Measurements from ENCODE around the gene TGIF2. TPM values are rescaled to one million over a fixed set of nuclear protein-coding genes. Genes with fewer than 3 reads are reported as not detected.
A peak's percentile ranks its signal among the peaks of the same experiment; 100 is the strongest.

Gene TGIF2
- total and polyA plus RNA-seq, 2 of the 4 experiments (the other 2 are of a cell fraction): 9.7 to 12.7 TPM

- Histone ChIP-seq H2AK9ac (replicated peaks; ENCODE audit: low read depth, low read length, poor library complexity) (peak overlapping the region; percentile 95), H3K9ac (ENCODE audit: low read depth, low read length) (peak overlapping the region; percentile 71), H2BK5ac (ENCODE audit: low read depth, low read length, poor library complexity, severe bottlenecking) (peak overlapping the region; percentile 23), H3K4ac (ENCODE audit: low read depth, low read length) (peak overlapping the region; percentile 75), H2BK120ac (ENCODE audit: low read depth, low read length) (no peak overlapping the region), H2BK15ac (ENCODE audit: low read depth, low read length) (no peak overlapping the region), H3K27me3 (ENCODE audit: control insufficient read depth, insufficient read depth, low read length) (no peaks in the 10 kb centered on the region), H3K56ac (ENCODE audit: extremely low read depth, insufficient read depth, low read length) (peak overlapping the region; percentile 58; the same call in 1 of the 2 replicates), H2BK20ac (ENCODE audit: low read depth, low read length) (no peak overlapping the region), H3K36me3 (ENCODE audit: control insufficient read depth, insufficient read depth, low read length) (peaks cover 10% of the 10 kb centered on the region), H2AFZ (replicated peaks; ENCODE audit: low read length, poor library complexity) (peak overlapping the region; percentile 94), H3K79me1 (ENCODE audit: low read depth in 1 of 2, low read length in 2 of 2) (peaks cover 30 to 51% of the 10 kb centered on the region in 2 experiments), H4K91ac (ENCODE audit: insufficient read depth, low read depth, low read length) (peak overlapping the region; percentile 41; the same call in 1 of the 2 replicates), H3K4me2 (ENCODE audit: low read depth, low read length) (peak overlapping the region; percentile 95), H4K20me1 (ENCODE audit: insufficient read depth, low read length) (peaks cover 36% of the 10 kb centered on the region), H3K14ac (replicated peaks; ENCODE audit: low read depth, low read length) (peak overlapping the region; percentile 87), H3K4me1 (ENCODE audit: control insufficient read depth, insufficient read depth, low read length) (peaks cover 13% of the 10 kb centered on the region), H3K23ac (ENCODE audit: low read depth, low read length) (peak overlapping the region; percentile 88), H2AK5ac (ENCODE audit: low read depth, low read length) (peak overlapping the region; percentile 72), H3K27ac (ENCODE audit: insufficient read depth, low read length) (peak overlapping the region; percentile 81), H4K5ac (ENCODE audit: low read depth, low read length) (no peak overlapping the region), H3K4me3 (ENCODE audit: insufficient read depth, low read depth, low read length) (peak overlapping the region; percentile 60), H3K18ac (ENCODE audit: low read depth, low read length) (no peak overlapping the region; the same call in 1 of the 2 replicates), H3K9me3 (ENCODE audit: control insufficient read depth, insufficient read depth, low read length) (no peaks in the 10 kb centered on the region), H4K8ac (ENCODE audit: low read depth in 2 of 2, low read length in 2 of 2) (peak overlapping the region; percentile 3 to 67; a peak in 2 of 4 replicates), H3K9me1 (ENCODE audit: insufficient read depth, low read length) (peaks cover 29% of the 10 kb centered on the region)
- WGBS, 2 experiments (ENCODE audit: extremely low coverage in 2 of 2, insufficient read length in 1 of 2): 2% methylated on average over 30 of the region's 69 CpGs; no CpG with 5 or more reads in 1 of the 2 experiments
- ChIA-PET POLR2A (ENCODE audit: unreplicated experiment) (interaction anchor here (0.8 kb wide), 1 partner anchor 15 kb away, joined by 16 read pairs; no protein-coding TSS in a partner anchor), CTCF (no interaction called here)
- ATAC-seq (ENCODE audit: low read depth) (peak; percentile 24), DNase-seq (peak; percentile 38)
- intact Hi-C loops (cut with micrococcal nuclease): loop anchor here (2.0 kb wide), 1 partner anchor 30 kb away; the partner anchor contains the start of gene RAB5IF
- in situ Hi-C loops (cut with MboI; ENCODE audit: low sequenced_read_pairs): no loop called here
- dilution Hi-C loops (cut with HindIII; ENCODE audit: low sequenced_read_pairs, unreplicated experiment): no loop called here
- no TSS peak for BruUV-seq (replicated peaks)
- 0 out of 2 replicates have a peak, but pooled peaks have one; percentile 3 for TF ChIP-seq BHLHE40 (IDR thresholded peaks at IDR 0.05; ENCODE audit: low read depth, low read length)
- no peak for TF ChIP-seq NFE2L2 (IDR thresholded peaks at IDR 0.05; ENCODE audit: low read depth, low read length)
- no peak for TF ChIP-seq CTCF (conservative IDR thresholded peaks at IDR 0.05; ENCODE audit: low read depth, low read length)
- TF ChIP-seq POLR2A (IDR thresholded peaks at IDR 0.05; ENCODE audit: low read depth, low read length): 0 out of 2 replicates have a peak, but pooled peaks have one; percentile 2
- TF ChIP-seq MXI1 (IDR thresholded peaks at IDR 0.05; ENCODE audit: borderline replicate concordance, low read depth, low read length): peak; percentile 79; the same call in 1 of the 2 replicates
- TF ChIP-seq USF2 (IDR thresholded peaks at IDR 0.05; ENCODE audit: low read depth, low read length): no peak
- no peak for TF ChIP-seq ELK1 (IDR thresholded peaks at IDR 0.05; ENCODE audit: borderline replicate concordance, low read depth, low read length)
- TF ChIP-seq CEBPB (IDR thresholded peaks at IDR 0.05; ENCODE audit: low read depth, low read length): no peak
- no peak for TF ChIP-seq RFX5 (IDR thresholded peaks at IDR 0.05; ENCODE audit: low read depth, low read length)
- TF ChIP-seq SMC3 (IDR thresholded peaks at IDR 0.05; ENCODE audit: low read depth, low read length): no peak
- TF ChIP-seq FOS (IDR thresholded peaks at IDR 0.05; ENCODE audit: low read depth, low read length): no peak
- no peak for TF ChIP-seq MAFK (IDR thresholded peaks at IDR 0.05; ENCODE audit: low read depth, low read length)
- no peak for TF ChIP-seq RAD21 (IDR thresholded peaks at IDR 0.05; ENCODE audit: low read length)
Observed at GRCh38 chr20:36574366-36575135, 1.2 kb downstream of the TGIF2 start.

Measured in IMR-90 (cell line).